Stimulated activated effector memory CD8-positive, alpha-beta T cell treated with anti-CD3 and anti-CD28 coated beads, Interleukin-12 subunit alpha, Interleukin-12 subunit beta, amount 100 ng/mL, for 72 hours (primary cell): Measurements from ENCODE around the gene FNIP1.
"Not testable (repeated sequence)": the region's sequence is repeated elsewhere in the genome, so short reads cannot be mapped to it uniquely, and the experiment has no call there.

Source experiments
- ATAC-seq: fragments of 150-1000 bp; cut with Tn5 transposase; 2 replicates; pipeline ENCODE4 v1.10.0; 2021
- DNase-seq, 2 donors: peaks; one replicate each; pipeline ENCODE4 v3.0.0; 2021 to 2022; ENCODE audit warnings: low spot score in 2 of 2
- H3K27ac Mint-ChIP-seq: one replicate; pipeline ENCODE4 v1.8.0; 2022; ENCODE audit warnings: mild to moderate bottlenecking, mixed read lengths
- H3K36me3 Mint-ChIP-seq: one replicate; pipeline ENCODE4 v1.8.0; 2022; ENCODE audit warnings: mild to moderate bottlenecking, mixed read lengths
- H3K4me1 Mint-ChIP-seq: one replicate; pipeline ENCODE4 v1.8.0; 2022; ENCODE audit warnings: mixed read lengths
- H3K4me3 Mint-ChIP-seq: one replicate; pipeline ENCODE4 v1.8.0; 2022; ENCODE audit warnings: mild to moderate bottlenecking, mixed read lengths
- H3K9me3 Mint-ChIP-seq: one replicate; pipeline ENCODE4 v1.8.0; 2022; ENCODE audit warnings: mixed read lengths

FNIP1 gene

GRCh38 chr5:131747180-131748105 is 49.4 kb downstream of the FNIP1 start:
- peaks cover 41% of the 10 kb centered on the region for H3K4me1 Mint-ChIP-seq
- peak; percentile 96 for ATAC-seq
- no peak for DNase-seq
- H3K9me3 Mint-ChIP-seq, result no peaks in the 10 kb centered on the region
- peak overlapping the region; percentile 30 for H3K4me3 Mint-ChIP-seq
- H3K36me3 Mint-ChIP-seq, result peaks cover 22% of the 10 kb centered on the region
- H3K27ac Mint-ChIP-seq, result peak overlapping the region; percentile 69

GRCh38 chr5:131746423-131746822 is 50.4 kb downstream of the FNIP1 start:
- H3K27ac Mint-ChIP-seq, result no peak overlapping the region
- DNase-seq (no peak), ATAC-seq (no peak)
- H3K9me3 Mint-ChIP-seq, result no peaks in the 10 kb centered on the region
- peaks cover 27% of the 10 kb centered on the region for H3K36me3 Mint-ChIP-seq
- peaks cover 41% of the 10 kb centered on the region for H3K4me1 Mint-ChIP-seq
- no peak overlapping the region for H3K4me3 Mint-ChIP-seq

GRCh38 chr5:131745703-131746102 is 51.1 kb downstream of the FNIP1 start:
- Mint-ChIP-seq H3K27ac (no peak overlapping the region), H3K9me3 (no peaks in the 10 kb centered on the region), H3K4me1 (peaks cover 41% of the 10 kb centered on the region), H3K36me3 (peaks cover 27% of the 10 kb centered on the region), H3K4me3 (no peak overlapping the region)
- ATAC-seq (no peak), DNase-seq (no peak)

- no peak for ATAC-seq
- Mint-ChIP-seq H3K27ac (no peak overlapping the region), H3K4me3 (no peak overlapping the region), H3K36me3 (peaks cover 29% of the 10 kb centered on the region), H3K4me1 (peaks cover 39% of the 10 kb centered on the region), H3K9me3 (no peaks in the 10 kb centered on the region)
- DNase-seq, result no peak
Observed at GRCh38 chr5:131745155-131745554, 51.7 kb downstream of the FNIP1 start.

DNA sequence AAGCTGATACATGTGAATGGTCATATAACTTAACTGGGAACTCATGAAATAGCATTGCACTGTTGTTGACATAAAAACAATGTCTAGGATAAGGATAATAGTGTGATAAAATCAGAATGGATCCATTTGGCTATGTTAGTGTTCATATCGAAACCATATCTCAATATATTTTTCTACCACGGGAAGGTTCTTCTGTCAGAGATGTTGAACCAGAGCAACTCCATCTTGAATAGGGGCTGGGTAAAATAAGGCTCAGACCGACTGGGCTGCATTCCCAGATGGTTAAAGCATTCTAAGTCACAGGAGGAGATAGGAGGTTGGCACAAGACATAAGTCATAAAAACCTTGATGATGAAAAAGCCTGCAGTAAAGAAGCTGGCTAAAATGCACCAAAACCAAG is 56.3 kb downstream of the FNIP1 start:
- Mint-ChIP-seq H3K4me3 (no peak overlapping the region), H3K27ac (no peak overlapping the region), H3K36me3 (peaks cover 36% of the 10 kb centered on the region), H3K9me3 (no peaks in the 10 kb centered on the region), H3K4me1 (peaks cover 7% of the 10 kb centered on the region)
- ATAC-seq (no peak), DNase-seq (no peak)

DNA sequence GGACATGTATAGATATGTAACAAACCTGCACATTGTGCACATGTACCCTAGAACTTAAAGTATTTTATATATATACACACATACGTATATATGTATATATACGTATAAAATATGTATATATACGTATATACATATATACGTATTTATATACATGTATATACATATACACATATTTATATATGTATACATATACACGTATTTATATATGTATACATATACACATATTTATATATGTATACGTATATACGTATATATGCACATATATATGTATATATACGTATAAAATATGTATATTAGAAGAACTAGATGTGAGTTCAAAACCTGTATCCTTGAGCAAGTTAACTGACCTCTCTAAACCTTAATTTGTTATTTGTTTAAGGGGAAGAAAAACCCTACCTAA is 61.4 kb downstream of the FNIP1 start:
- H3K4me3 Mint-ChIP-seq, result no peak overlapping the region
- H3K4me1 Mint-ChIP-seq, result no peaks in the 10 kb centered on the region
- DNase-seq (no peak), ATAC-seq (no peak)
- no peaks in the 10 kb centered on the region for H3K9me3 Mint-ChIP-seq
- H3K36me3 Mint-ChIP-seq, result peaks cover 14% of the 10 kb centered on the region
- H3K27ac Mint-ChIP-seq, result no peak overlapping the region

DNA sequence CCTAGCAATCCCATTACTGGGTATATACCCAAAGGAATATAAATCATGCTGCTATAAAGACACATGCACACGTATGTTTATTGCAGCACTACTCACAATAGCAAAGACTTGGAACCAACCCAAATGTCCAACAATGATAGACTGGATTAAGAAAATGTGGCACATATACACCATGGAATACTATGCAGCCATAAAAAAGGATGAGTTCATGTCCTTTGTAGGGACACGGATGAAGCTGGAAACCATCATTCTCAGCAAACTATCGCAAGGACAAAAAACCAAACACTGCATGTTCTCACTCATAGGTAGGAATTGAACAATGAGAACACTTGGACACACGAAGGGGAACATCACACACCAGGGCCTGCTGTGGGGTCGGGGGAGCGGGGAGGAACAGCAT is 61.9 kb downstream of the FNIP1 start:
- not testable (repeated sequence) for DNase-seq, H3K27ac Mint-ChIP-seq, H3K4me3 Mint-ChIP-seq, H3K4me1 Mint-ChIP-seq, H3K36me3 Mint-ChIP-seq, ATAC-seq, H3K9me3 Mint-ChIP-seq

DNA sequence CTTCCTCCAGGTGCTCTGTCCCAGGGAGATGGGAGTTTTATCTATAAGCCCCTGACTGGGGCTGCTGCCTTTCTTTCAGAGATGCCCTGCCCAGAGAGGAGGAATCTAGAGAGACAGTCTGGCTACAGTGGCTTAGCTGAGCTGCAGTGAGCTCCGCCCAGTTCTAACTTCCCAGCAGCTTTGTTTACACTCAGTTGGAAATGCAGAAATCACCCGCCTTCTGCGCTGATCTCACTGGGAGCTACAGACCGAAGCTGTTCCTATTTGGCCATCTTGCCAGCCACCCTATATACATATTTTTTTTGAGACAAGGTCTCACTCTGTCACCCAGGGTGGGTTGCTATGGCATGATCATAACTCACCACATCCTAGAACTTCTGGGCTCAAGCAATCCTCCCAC is 67.5 kb downstream of the FNIP1 start:
- DNase-seq, ATAC-seq, H3K4me3 Mint-ChIP-seq, H3K4me1 Mint-ChIP-seq, H3K27ac Mint-ChIP-seq: not testable (repeated sequence)
- peaks cover 16% of the 10 kb centered on the region for H3K9me3 Mint-ChIP-seq
- H3K36me3 Mint-ChIP-seq, result peaks cover 24% of the 10 kb centered on the region

DNA sequence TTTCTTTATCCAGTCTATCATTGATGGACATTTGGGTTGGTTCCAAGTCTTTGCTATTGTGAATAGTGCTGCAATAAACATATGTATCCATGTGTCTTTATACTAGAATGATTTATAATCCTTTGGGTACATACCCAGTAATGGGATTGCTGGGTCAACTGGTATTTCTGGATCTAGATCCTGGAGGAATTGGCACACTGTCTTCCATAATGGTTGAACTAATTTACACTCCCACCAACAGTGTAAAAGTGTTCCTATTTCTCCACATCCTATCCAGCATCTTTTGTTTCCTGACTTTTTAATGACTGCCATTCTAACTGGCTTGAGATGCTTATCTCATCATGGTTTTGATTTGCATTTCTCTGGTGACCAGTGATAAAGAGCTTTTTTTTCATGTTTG is 72.7 kb downstream of the FNIP1 start:
- peaks cover 11% of the 10 kb centered on the region for H3K36me3 Mint-ChIP-seq
- not testable (repeated sequence) for H3K4me3 Mint-ChIP-seq

GRCh38 chr5:131720714-131721113 is 76.1 kb downstream of the FNIP1 start:
- ATAC-seq, result no peak
- H3K27ac Mint-ChIP-seq, result no peak overlapping the region
- no peak overlapping the region for H3K4me3 Mint-ChIP-seq
- no peak for DNase-seq
- H3K4me1 Mint-ChIP-seq, result no peaks in the 10 kb centered on the region
- H3K36me3 Mint-ChIP-seq, result peaks cover 7% of the 10 kb centered on the region
- H3K9me3 Mint-ChIP-seq, result peaks cover 2% of the 10 kb centered on the region

More for the DNA sequence above, 72.7 kb downstream of the FNIP1 start:
- H3K27ac Mint-ChIP-seq, ATAC-seq, DNase-seq, H3K4me1 Mint-ChIP-seq: not testable (repeated sequence)
- peaks cover 16% of the 10 kb centered on the region for H3K9me3 Mint-ChIP-seq

- no peak overlapping the region for H3K27ac Mint-ChIP-seq
- no peaks in the 10 kb centered on the region for H3K4me1 Mint-ChIP-seq
- no peak for DNase-seq
- ATAC-seq, result no peak
- H3K36me3 Mint-ChIP-seq, result peaks cover 13% of the 10 kb centered on the region
- H3K4me3 Mint-ChIP-seq, result no peak overlapping the region
- peaks cover 2% of the 10 kb centered on the region for H3K9me3 Mint-ChIP-seq
Observed at GRCh38 chr5:131719564-131719963, 77.3 kb downstream of the FNIP1 start.

DNA sequence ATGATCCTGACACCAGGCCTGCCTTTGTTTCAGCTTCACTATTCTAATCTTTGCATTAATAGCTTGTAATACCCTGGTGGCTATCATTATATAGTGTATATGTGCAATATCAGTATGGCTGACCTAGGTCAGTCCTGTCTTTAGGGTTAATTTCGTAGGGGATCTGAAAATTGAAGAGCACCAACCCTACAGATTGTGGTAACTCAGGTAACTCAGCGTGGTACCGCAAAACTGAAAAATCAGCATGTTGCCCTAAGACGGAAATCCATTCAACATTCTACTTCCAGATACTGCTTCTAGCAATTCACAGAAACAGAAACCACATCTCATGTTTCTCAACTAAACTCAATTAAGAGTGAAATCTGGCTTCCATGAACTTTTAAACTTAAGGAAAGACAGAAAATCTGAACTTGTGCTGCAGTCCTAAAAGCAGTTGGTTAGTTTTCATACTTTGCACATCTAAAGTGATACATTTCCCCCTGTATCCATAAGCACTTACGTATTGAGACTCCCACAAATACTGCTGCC is 78.3 kb downstream of the FNIP1 start:
- peaks cover 17% of the 10 kb centered on the region for H3K36me3 Mint-ChIP-seq
- no peaks in the 10 kb centered on the region for H3K4me1 Mint-ChIP-seq
- no peak overlapping the region for H3K4me3 Mint-ChIP-seq
- no peak for DNase-seq
- H3K9me3 Mint-ChIP-seq, result peaks cover 2% of the 10 kb centered on the region
- no peak for ATAC-seq
- H3K27ac Mint-ChIP-seq, result no peak overlapping the region

- not testable (repeated sequence) for H3K9me3 Mint-ChIP-seq, DNase-seq, H3K4me3 Mint-ChIP-seq, H3K27ac Mint-ChIP-seq, H3K4me1 Mint-ChIP-seq, ATAC-seq
- peaks cover 23% of the 10 kb centered on the region for H3K36me3 Mint-ChIP-seq
Observed at GRCh38 chr5:131717164-131717563, 79.7 kb downstream of the FNIP1 start.

DNA sequence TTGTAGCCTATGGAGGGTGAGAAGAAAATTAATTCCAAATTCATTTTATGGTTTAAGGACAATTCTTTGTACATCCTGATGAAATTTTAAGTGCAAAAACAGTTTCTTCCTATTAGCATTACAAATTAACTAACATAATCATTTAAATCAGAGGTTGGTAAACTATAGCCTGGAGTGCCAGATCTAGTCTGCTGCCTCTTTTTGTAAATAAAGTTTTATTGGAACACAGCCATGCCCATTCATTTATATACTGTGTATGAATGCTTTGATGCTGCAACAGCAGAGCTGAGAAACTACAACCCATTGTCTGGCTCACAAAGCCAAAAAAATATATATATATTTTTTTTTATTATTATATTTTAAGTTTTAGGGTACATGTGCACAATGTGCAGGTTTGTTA is 80.2 kb downstream of the FNIP1 start:
- H3K4me3 Mint-ChIP-seq, result no peak overlapping the region

DNA sequence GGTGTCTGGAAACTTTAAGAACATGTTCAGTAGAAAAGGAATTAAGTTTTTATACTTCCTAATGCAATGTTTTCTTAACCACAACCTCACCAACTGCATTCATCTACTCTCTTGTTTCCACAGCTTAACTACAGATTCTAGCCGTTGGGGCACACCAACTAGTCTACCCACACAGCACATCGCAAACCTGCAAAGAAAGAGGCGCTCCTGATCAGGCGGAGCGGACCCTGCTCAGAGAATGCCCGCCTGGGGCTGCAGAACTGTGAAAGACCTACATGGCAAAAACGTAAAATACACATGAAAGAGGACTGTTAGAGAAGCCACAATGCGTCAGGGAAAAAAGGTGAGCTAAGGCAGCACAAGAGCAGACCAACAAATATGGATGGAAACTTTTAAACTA is 86.4 kb downstream of the FNIP1 start:
- ATAC-seq (no peak), DNase-seq (no peak)
- peaks cover 45% of the 10 kb centered on the region for H3K36me3 Mint-ChIP-seq
- no peak overlapping the region for H3K4me3 Mint-ChIP-seq
- no peak overlapping the region for H3K27ac Mint-ChIP-seq
- no peaks in the 10 kb centered on the region for H3K9me3 Mint-ChIP-seq
- no peaks in the 10 kb centered on the region for H3K4me1 Mint-ChIP-seq

More for the DNA sequence above, 80.2 kb downstream of the FNIP1 start:
- Mint-ChIP-seq H3K4me1 (no peaks in the 10 kb centered on the region), H3K36me3 (peaks cover 23% of the 10 kb centered on the region), H3K27ac (no peak overlapping the region), H3K9me3 (peaks cover 2% of the 10 kb centered on the region)
- no peak for DNase-seq
- no peak for ATAC-seq

GRCh38 chr5:131709043-131709442 is 87.8 kb downstream of the FNIP1 start:
- ATAC-seq (no peak), DNase-seq (no peak)
- Mint-ChIP-seq H3K36me3 (peaks cover 49% of the 10 kb centered on the region), H3K27ac (no peak overlapping the region), H3K4me3 (no peak overlapping the region), H3K4me1 (no peaks in the 10 kb centered on the region), H3K9me3 (no peaks in the 10 kb centered on the region)
